K562 treated with DMSO at 1 percent for 24 hours (cell line): ENCODE data around the gene PKD2L2. TPM values are rescaled to one million over a fixed set of nuclear protein-coding genes. Genes with fewer than 3 reads are reported as not detected.

ENCODE experiments used
- total RNA-seq: library from RNA; unstranded; fragments of 300-600 nt; gene quantifications from 2 replicates; pipeline ENCODE4 v1.2.3, GENCODE V29; 2022; ENCODE audit warnings: low read depth; ENCODE audit not compliant: insufficient read depth

PKD2L2 gene
- not detected in 2 replicates for total RNA-seq

GRCh38 chr5:137888863-137889759 is at the start of gene PKD2L2:
Gene PKD2L2, plus strand, starts transcription at chr5:137889457. Its CDS starts 35 bp downstream, at chr5:137889492.

GRCh38 chr5:137867664-137868063 is 21.6 kb upstream of the PKD2L2 start, which contains the start of gene MYOT:
Gene MYOT, plus strand, starts transcription at chr5:137867860. Its CDS starts 2,792 bp downstream, at chr5:137870652.

Other genes with a start within 250 kb of the PKD2L2 start
- gene KLHL3, start 153.4 kb upstream of the PKD2L2 start, total RNA-seq, result 2.5 and 5.0 TPM in 2 replicates
- 45.4 and 45.6 TPM in 2 replicates for gene HNRNPA0, start 135.1 kb upstream of the PKD2L2 start, total RNA-seq
- not detected in 2 replicates for gene MYOT, start 21.6 kb upstream of the PKD2L2 start, total RNA-seq
- 9.6 and 13.9 TPM in 2 replicates for gene FAM13B, start 143.6 kb downstream of the PKD2L2 start, total RNA-seq
- gene WNT8A, start 194.6 kb downstream of the PKD2L2 start, total RNA-seq, result not detected in 2 replicates
- not detected in 2 replicates for gene NME5, start 250.0 kb downstream of the PKD2L2 start, total RNA-seq